GM12892 (cell line): ENCODE results near the gene MEX3D.

Experiments used
- POLR2A ChIP-seq: IDR thresholded peaks from 2 replicates; pipeline ENCODE4 v1.6.1; 2011; ENCODE audit warnings: low read depth, low read length, control low read depth
- POLR2AphosphoS5 ChIP-seq: IDR thresholded peaks from 2 replicates; pipeline ENCODE4 v1.6.1; 2011; ENCODE audit warnings: low read depth, low read length, control low read depth
- TAF1 ChIP-seq: IDR thresholded peaks from 2 replicates; pipeline ENCODE4 v1.6.1; 2011; ENCODE audit warnings: low read depth, mild to moderate bottlenecking, control low read depth, low read length, borderline replicate concordance

- no peak for TF ChIP-seq TAF1
- TF ChIP-seq POLR2A: no peak
- TF ChIP-seq POLR2AphosphoS5: no peak
Observed at GRCh38 chr19:1577929-1578618, 9.9 kb upstream of the MEX3D start.
